ENCODE data around the gene LPXN. TPM values are rescaled to one million over a fixed set of nuclear protein-coding genes. Genes with fewer than 3 reads are reported as not detected.

Gene LPXN
- 2.2 and 2.8 TPM in 2 replicates for total RNA-seq (2014; rRNA removed; shearing (Covaris generic))

- Histone ChIP-seq H3K36me3 (replicated peaks; ENCODE audit: control insufficient read depth, insufficient read depth, low read length) (no peaks in the 10 kb centered on the region), H3K4me3 (ENCODE audit: insufficient read depth, low read depth, low read length) (no peak within 1 kb of the TSS), H3K27me3 (ENCODE audit: control insufficient read depth, insufficient read depth, low read length) (no peaks in the 10 kb centered on the region)
- no peak for DNase-seq
Measured at GRCh38 chr11:58575377-58576020, at the start of gene LPXN. Gene LPXN, minus strand, starts transcription at chr11:58575856. Its CDS starts 84 bp downstream, at chr11:58575772.

GRCh38 chr11:58625086-58625485, 49.4 kb upstream of the LPXN start:
- no peak overlapping the region for H3K4me3 ChIP-seq (ENCODE audit: insufficient read depth, low read depth, low read length)
- H3K36me3 ChIP-seq (replicated peaks; ENCODE audit: control insufficient read depth, insufficient read depth, low read length) = peaks cover 5% of the 10 kb centered on the region
- no peak for DNase-seq
- no peaks in the 10 kb centered on the region for H3K27me3 ChIP-seq (ENCODE audit: control insufficient read depth, insufficient read depth, low read length)

- no peak within 1 kb of the TSS for H3K4me3 ChIP-seq (ENCODE audit: insufficient read depth, low read depth, low read length)
- no peaks in the 10 kb centered on the region for H3K27me3 ChIP-seq (ENCODE audit: control insufficient read depth, insufficient read depth, low read length)
- H3K36me3 ChIP-seq (replicated peaks; ENCODE audit: control insufficient read depth, insufficient read depth, low read length) = peaks cover 14% of the 10 kb centered on the region
- no peak for DNase-seq
Measured at GRCh38 chr11:58622344-58622743, 46.7 kb upstream of the LPXN start, which contains the start of gene CNTF. Gene CNTF, plus strand, starts transcription at chr11:58622665. Its CDS starts 88 bp downstream, at chr11:58622753.

GRCh38 chr11:58621586-58622262, 46.1 kb upstream of the LPXN start:
- no peak for DNase-seq
- H3K27me3 ChIP-seq (ENCODE audit: control insufficient read depth, insufficient read depth, low read length) = no peaks in the 10 kb centered on the region
- peaks cover 20% of the 10 kb centered on the region for H3K36me3 ChIP-seq (replicated peaks; ENCODE audit: control insufficient read depth, insufficient read depth, low read length)
- H3K4me3 ChIP-seq (ENCODE audit: insufficient read depth, low read depth, low read length) = no peak overlapping the region

GRCh38 chr11:58617976-58618557, 42.4 kb upstream of the LPXN start:
- Histone ChIP-seq H3K4me3 (ENCODE audit: insufficient read depth, low read depth, low read length) (no peak overlapping the region), H3K27me3 (ENCODE audit: control insufficient read depth, insufficient read depth, low read length) (no peaks in the 10 kb centered on the region), H3K36me3 (replicated peaks; ENCODE audit: control insufficient read depth, insufficient read depth, low read length) (peaks cover 31% of the 10 kb centered on the region)
- DNase-seq = no peak

GRCh38 chr11:58616594-58616993, 40.9 kb upstream of the LPXN start:
- no peaks in the 10 kb centered on the region for H3K27me3 ChIP-seq (ENCODE audit: control insufficient read depth, insufficient read depth, low read length)
- no peak overlapping the region for H3K4me3 ChIP-seq (ENCODE audit: insufficient read depth, low read depth, low read length)
- no peak for DNase-seq
- H3K36me3 ChIP-seq (replicated peaks; ENCODE audit: control insufficient read depth, insufficient read depth, low read length) = peaks cover 38% of the 10 kb centered on the region

GRCh38 chr11:58615559-58615958, 39.9 kb upstream of the LPXN start:
- H3K4me3 ChIP-seq (ENCODE audit: insufficient read depth, low read depth, low read length) = no peak overlapping the region
- peaks cover 41% of the 10 kb centered on the region for H3K36me3 ChIP-seq (replicated peaks; ENCODE audit: control insufficient read depth, insufficient read depth, low read length)
- DNase-seq = no peak
- H3K27me3 ChIP-seq (ENCODE audit: control insufficient read depth, insufficient read depth, low read length) = no peaks in the 10 kb centered on the region

GRCh38 chr11:58613228-58613627, 37.6 kb upstream of the LPXN start:
- Histone ChIP-seq H3K27me3 (ENCODE audit: control insufficient read depth, insufficient read depth, low read length) (no peaks in the 10 kb centered on the region), H3K36me3 (replicated peaks; ENCODE audit: control insufficient read depth, insufficient read depth, low read length) (peaks cover 44% of the 10 kb centered on the region), H3K4me3 (ENCODE audit: insufficient read depth, low read depth, low read length) (no peak overlapping the region)
- DNase-seq = no peak

GRCh38 chr11:58609723-58610122, 34.1 kb upstream of the LPXN start:
- no peak overlapping the region for H3K4me3 ChIP-seq (ENCODE audit: insufficient read depth, low read depth, low read length)
- no peaks in the 10 kb centered on the region for H3K27me3 ChIP-seq (ENCODE audit: control insufficient read depth, insufficient read depth, low read length)
- peaks cover 19% of the 10 kb centered on the region for H3K36me3 ChIP-seq (replicated peaks; ENCODE audit: control insufficient read depth, insufficient read depth, low read length)
- no peak for DNase-seq

GRCh38 chr11:58608331-58608730, 32.7 kb upstream of the LPXN start:
- H3K27me3 ChIP-seq (ENCODE audit: control insufficient read depth, insufficient read depth, low read length) = no peaks in the 10 kb centered on the region
- no peak for DNase-seq
- H3K36me3 ChIP-seq (replicated peaks; ENCODE audit: control insufficient read depth, insufficient read depth, low read length) = peaks cover 16% of the 10 kb centered on the region
- no peak overlapping the region for H3K4me3 ChIP-seq (ENCODE audit: insufficient read depth, low read depth, low read length)

GRCh38 chr11:58606930-58607714, 31.5 kb upstream of the LPXN start:
- no peak for DNase-seq

GRCh38 chr11:58600510-58600909, 24.9 kb upstream of the LPXN start:
- no peak for DNase-seq
- H3K36me3 ChIP-seq (replicated peaks; ENCODE audit: control insufficient read depth, insufficient read depth, low read length) = no peaks in the 10 kb centered on the region
- no peaks in the 10 kb centered on the region for H3K27me3 ChIP-seq (ENCODE audit: control insufficient read depth, insufficient read depth, low read length)
- no peak overlapping the region for H3K4me3 ChIP-seq (ENCODE audit: insufficient read depth, low read depth, low read length)

More at GRCh38 chr11:58606930-58607714, 31.5 kb upstream of the LPXN start:
- no peaks in the 10 kb centered on the region for H3K27me3 ChIP-seq (ENCODE audit: control insufficient read depth, insufficient read depth, low read length)
- no peak overlapping the region for H3K4me3 ChIP-seq (ENCODE audit: insufficient read depth, low read depth, low read length)
- peaks cover 12% of the 10 kb centered on the region for H3K36me3 ChIP-seq (replicated peaks; ENCODE audit: control insufficient read depth, insufficient read depth, low read length)

GRCh38 chr11:58597486-58598144, 22.0 kb upstream of the LPXN start:
- no peaks in the 10 kb centered on the region for H3K36me3 ChIP-seq (replicated peaks; ENCODE audit: control insufficient read depth, insufficient read depth, low read length)
- H3K4me3 ChIP-seq (ENCODE audit: insufficient read depth, low read depth, low read length) = no peak overlapping the region
- no peaks in the 10 kb centered on the region for H3K27me3 ChIP-seq (ENCODE audit: control insufficient read depth, insufficient read depth, low read length)
- no peak for DNase-seq

- no peak overlapping the region for H3K4me3 ChIP-seq (ENCODE audit: insufficient read depth, low read depth, low read length)
- DNase-seq = no peak
- no peaks in the 10 kb centered on the region for H3K27me3 ChIP-seq (ENCODE audit: control insufficient read depth, insufficient read depth, low read length)
- no peaks in the 10 kb centered on the region for H3K36me3 ChIP-seq (replicated peaks; ENCODE audit: control insufficient read depth, insufficient read depth, low read length)
Measured at GRCh38 chr11:58596621-58597020, 21.0 kb upstream of the LPXN start.
